ENCODE measurements around the gene FHOD1. TPM values are rescaled to one million over a fixed set of nuclear protein-coding genes. Genes with fewer than 3 reads are reported as not detected.

FHOD1 gene
- total RNA-seq, 1 donor from 2014 or later, result 50.4 TPM

- H3K4me1 Mint-ChIP-seq, result peaks cover 3% of the 10 kb centered on the region
- no peak overlapping the region for H3K27ac Mint-ChIP-seq
- no peak for TF ChIP-seq CTCF (IDR thresholded peaks at IDR 0.05)
- ATAC-seq (ENCODE audit: low read depth) (no peak), DNase-seq (no peak)
- no peak overlapping the region for H3K4me3 Mint-ChIP-seq
- H3K27me3 Mint-ChIP-seq, result no peaks in the 10 kb centered on the region
- peaks cover 14% of the 10 kb centered on the region for H3K36me3 Mint-ChIP-seq (ENCODE audit: low read depth)
- ChIA-PET POLR2A (no interaction called here), CTCF (no interaction called here)
- H3K9me3 Mint-ChIP-seq, result no peaks in the 10 kb centered on the region
- intact Hi-C loops (cut with micrococcal nuclease), result loop anchor here (5.0 kb wide), 1 partner anchor 52 kb away; the partner anchor contains the start of genes KCTD19 and LRRC36
These were observed 28.0 kb upstream of the FHOD1 start for GRCh38 chr16:67275321-67275720.

- peaks cover 8% of the 10 kb centered on the region for H3K36me3 Mint-ChIP-seq (ENCODE audit: low read depth)
- H3K4me3 Mint-ChIP-seq, result no peak overlapping the region
- intact Hi-C loops (cut with micrococcal nuclease), result no loop called here
- H3K9me3 Mint-ChIP-seq, result no peaks in the 10 kb centered on the region
- TF ChIP-seq CTCF (IDR thresholded peaks at IDR 0.05), result no peak
- DNase-seq (no peak), ATAC-seq (ENCODE audit: low read depth) (no peak)
- no peak overlapping the region for H3K27ac Mint-ChIP-seq
- ChIA-PET CTCF (no interaction called here), POLR2A (no interaction called here)
- no peaks in the 10 kb centered on the region for H3K27me3 Mint-ChIP-seq
- H3K4me1 Mint-ChIP-seq, result no peaks in the 10 kb centered on the region
These were observed 24.2 kb upstream of the FHOD1 start for GRCh38 chr16:67271446-67271845.

GRCh38 chr16:67270931-67271338 is 23.7 kb upstream of the FHOD1 start:
- POLR2A ChIA-PET, result interaction anchor here (0.6 kb wide), 1 partner anchor 448 kb away, joined by 5 read pairs; the partner anchor contains the start of gene GFOD2
- Mint-ChIP-seq H3K4me1 (no peaks in the 10 kb centered on the region), H3K9me3 (no peaks in the 10 kb centered on the region), H3K27me3 (no peaks in the 10 kb centered on the region), H3K27ac (no peak overlapping the region), H3K36me3 (ENCODE audit: low read depth) (peaks cover 5% of the 10 kb centered on the region), H3K4me3 (no peak overlapping the region)
- CTCF ChIA-PET, result no interaction called here
- no peak for DNase-seq
- no peak for ATAC-seq (ENCODE audit: low read depth)
- intact Hi-C loops (cut with micrococcal nuclease), result no loop called here
- TF ChIP-seq CTCF (IDR thresholded peaks at IDR 0.05), result no peak

GRCh38 chr16:67269766-67270165 is 22.5 kb upstream of the FHOD1 start:
- Mint-ChIP-seq H3K27ac (no peak overlapping the region), H3K9me3 (no peaks in the 10 kb centered on the region), H3K4me1 (no peaks in the 10 kb centered on the region), H3K36me3 (ENCODE audit: low read depth) (peaks cover 3% of the 10 kb centered on the region), H3K4me3 (no peak overlapping the region), H3K27me3 (no peaks in the 10 kb centered on the region)
- ChIA-PET CTCF (no interaction called here), POLR2A (no interaction called here)
- no peak for TF ChIP-seq CTCF (IDR thresholded peaks at IDR 0.05)
- ATAC-seq (ENCODE audit: low read depth) (no peak), DNase-seq (no peak)
- intact Hi-C loops (cut with micrococcal nuclease), result no loop called here

- CTCF ChIA-PET, result interaction anchor here (0.6 kb wide), 1 partner anchor 215 kb away, joined by 3 read pairs; no protein-coding TSS in a partner anchor
- DNase-seq, result no peak
- no peak for TF ChIP-seq CTCF (IDR thresholded peaks at IDR 0.05)
- no peak for ATAC-seq (ENCODE audit: low read depth)
- H3K27me3 Mint-ChIP-seq, result peaks cover 2% of the 10 kb centered on the region
- no peaks in the 10 kb centered on the region for H3K4me1 Mint-ChIP-seq
- H3K9me3 Mint-ChIP-seq, result no peaks in the 10 kb centered on the region
- POLR2A ChIA-PET, result no interaction called here
- H3K27ac Mint-ChIP-seq, result no peak overlapping the region
- peaks cover 3% of the 10 kb centered on the region for H3K36me3 Mint-ChIP-seq (ENCODE audit: low read depth)
- H3K4me3 Mint-ChIP-seq, result no peak overlapping the region
- intact Hi-C loops (cut with micrococcal nuclease), result no loop called here
These were observed 20.9 kb upstream of the FHOD1 start for GRCh38 chr16:67268136-67268579.

Data from activated B cell treated with CpG ODN at 0.5 μM for 24 hours (primary cell).